ENCODE results near the gene TP53I3.
"Not testable (repeated sequence)": the region's sequence is repeated elsewhere in the genome, so short reads cannot be mapped to it uniquely, and the experiment has no call there.

The TP53I3 gene

GRCh38 chr2:24046930-24047702 is 37.5 kb downstream of the TP53I3 start, which contains the start of gene WDCP:
Gene WDCP, minus strand, starts transcription at chr2:24047391. Its CDS starts 7,897 bp downstream, at chr2:24039494.
- no peaks in the 10 kb centered on the region for H3K36me3 ChIP-seq (ENCODE audit: insufficient read depth)

GRCh38 chr2:24046599-24046929 is 38.1 kb downstream of the TP53I3 start:
- H3K4me3 ChIP-seq (IDR thresholded peaks at IDR 0.05; ENCODE audit: insufficient read depth, low read depth, low read length) = peak overlapping the region; percentile 87
- no peak overlapping the region for H3K27ac ChIP-seq
- H3K4me1 ChIP-seq (ENCODE audit: low read depth, poor library complexity, severe bottlenecking) = peaks cover 14% of the 10 kb centered on the region
- TF ChIP-seq CTCF (conservative IDR thresholded peaks at IDR 0.05; ENCODE audit: low read depth, low read length) = no peak
- H3K4me2 ChIP-seq = peak overlapping the region; percentile 56
- no peaks in the 10 kb centered on the region for H3K27me3 ChIP-seq (ENCODE audit: insufficient read depth, low read depth)
- H2AFZ ChIP-seq (ENCODE audit: low read depth) = peak overlapping the region; percentile 57
- no peaks in the 10 kb centered on the region for H3K79me2 ChIP-seq (ENCODE audit: insufficient read depth, low read depth)
- H3K36me3 ChIP-seq (ENCODE audit: insufficient read depth) = no peaks in the 10 kb centered on the region
- H4K20me1 ChIP-seq (ENCODE audit: insufficient read depth) = no peaks in the 10 kb centered on the region
- peak overlapping the region; percentile 36; the same call in 1 of the 2 replicates for H3K9ac ChIP-seq

More at GRCh38 chr2:24046930-24047702, 37.5 kb downstream of the TP53I3 start, which contains the start of gene WDCP:
- no peak for TF ChIP-seq CTCF (conservative IDR thresholded peaks at IDR 0.05; ENCODE audit: low read depth, low read length)
- H3K27me3 ChIP-seq (ENCODE audit: insufficient read depth, low read depth) = no peaks in the 10 kb centered on the region
- peaks cover 14% of the 10 kb centered on the region for H3K4me1 ChIP-seq (ENCODE audit: low read depth, poor library complexity, severe bottlenecking)
- no peak within 1 kb of the TSS for H3K27ac ChIP-seq
- no peaks in the 10 kb centered on the region for H4K20me1 ChIP-seq (ENCODE audit: insufficient read depth)
- peak within 1 kb of the TSS; percentile 56 for H3K4me2 ChIP-seq
- H3K4me3 ChIP-seq (IDR thresholded peaks at IDR 0.05; ENCODE audit: insufficient read depth, low read depth, low read length) = peak within 1 kb of the TSS; percentile 87
- peak within 1 kb of the TSS; percentile 36; the same call in 1 of the 2 replicates for H3K9ac ChIP-seq
- H3K79me2 ChIP-seq (ENCODE audit: insufficient read depth, low read depth) = no peaks in the 10 kb centered on the region
- peak within 1 kb of the TSS; percentile 84 for H2AFZ ChIP-seq (ENCODE audit: low read depth)

- H4K20me1 ChIP-seq (ENCODE audit: insufficient read depth) = no peaks in the 10 kb centered on the region
- no peak for TF ChIP-seq CTCF (conservative IDR thresholded peaks at IDR 0.05; ENCODE audit: low read depth, low read length)
- H3K79me2 ChIP-seq (ENCODE audit: insufficient read depth, low read depth) = no peaks in the 10 kb centered on the region
- H3K4me3 ChIP-seq (IDR thresholded peaks at IDR 0.05; ENCODE audit: insufficient read depth, low read depth, low read length) = no peak overlapping the region
- H3K4me1 ChIP-seq (ENCODE audit: low read depth, poor library complexity, severe bottlenecking) = peaks cover 14% of the 10 kb centered on the region
- peak overlapping the region; percentile 56 for H3K4me2 ChIP-seq
- H3K36me3 ChIP-seq (ENCODE audit: insufficient read depth) = no peaks in the 10 kb centered on the region
- H3K9ac ChIP-seq = no peak overlapping the region
- no peaks in the 10 kb centered on the region for H3K27me3 ChIP-seq (ENCODE audit: insufficient read depth, low read depth)
- H3K27ac ChIP-seq = no peak overlapping the region
- no peak overlapping the region for H2AFZ ChIP-seq (ENCODE audit: low read depth)
Observed at GRCh38 chr2:24045511-24046508, 38.8 kb downstream of the TP53I3 start.

GRCh38 chr2:24043133-24043532 is 41.5 kb downstream of the TP53I3 start:
- not testable (repeated sequence) for H3K79me2 ChIP-seq (ENCODE audit: insufficient read depth, low read depth); H3K4me3 ChIP-seq (IDR thresholded peaks at IDR 0.05; ENCODE audit: insufficient read depth, low read depth, low read length)
- peaks cover 14% of the 10 kb centered on the region for H3K4me1 ChIP-seq (ENCODE audit: low read depth, poor library complexity, severe bottlenecking)

More at GRCh38 chr2:24043133-24043532, 41.5 kb downstream of the TP53I3 start:
- not testable (repeated sequence) for H3K27ac ChIP-seq; H2AFZ ChIP-seq (ENCODE audit: low read depth); H3K9ac ChIP-seq; H3K27me3 ChIP-seq (ENCODE audit: insufficient read depth, low read depth); H3K4me2 ChIP-seq; H4K20me1 ChIP-seq (ENCODE audit: insufficient read depth); H3K36me3 ChIP-seq (ENCODE audit: insufficient read depth)

All from KMS-11 (cell line).